MCF 10A (cell line): ENCODE data around the gene BUB1B. TPM values are rescaled to one million over a fixed set of nuclear protein-coding genes. Genes with fewer than 3 reads are reported as not detected.

ENCODE experiments used
- BruUV-seq: library from RNA; stranded (reverse); fragments of 400-500 nt; replicated peaks from 2 replicates; lab custom pipeline; 2021; lab: Mats Ljungman, UMichigan
- CTCF ChIA-PET: fragments of 300-600 bp; sonication (Branson Sonifier 250); formaldehyde crosslinking; extraction: SDS; loops from one replicate; lab custom pipeline; 2021; ENCODE audit warnings: antibody characterized with exemption, inconsistent platforms; lab: Yijun Ruan, JAX
- POLR2A ChIA-PET: fragments of 300-600, 350-650 bp; sonication (Branson Sonifier 250); formaldehyde crosslinking; extraction: SDS; loops from one replicate; lab custom pipeline; 2020; ENCODE audit warnings: antibody characterized with exemption, inconsistent platforms; lab: Yijun Ruan, JAX
- DNase-seq: peaks from one replicate; pipeline ENCODE4 v3.0.0-alpha.2; 2018; ENCODE audit not compliant: unreplicated experiment
- H3K27ac Mint-ChIP-seq: one replicate; pipeline ENCODE4 v1.8.0; 2022; ENCODE audit warnings: mild to moderate bottlenecking, low read depth, mixed read lengths; ENCODE audit not compliant: unreplicated experiment
- H3K27me3 Mint-ChIP-seq: one replicate; pipeline ENCODE4 v1.8.0; 2022; ENCODE audit warnings: mixed read lengths; ENCODE audit not compliant: insufficient read depth, unreplicated experiment
- H3K36me3 Mint-ChIP-seq: one replicate; pipeline ENCODE4 v1.8.0; 2022; ENCODE audit warnings: mild to moderate bottlenecking, moderate library complexity, mixed read lengths; ENCODE audit not compliant: insufficient read depth, unreplicated experiment
- H3K4me1 Mint-ChIP-seq: one replicate; pipeline ENCODE4 v1.8.0; 2022; ENCODE audit warnings: mixed read lengths; ENCODE audit not compliant: insufficient read depth, unreplicated experiment
- H3K4me3 Mint-ChIP-seq: one replicate; pipeline ENCODE4 v1.8.0; 2022; ENCODE audit warnings: mild to moderate bottlenecking, moderate library complexity, mixed read lengths; ENCODE audit not compliant: unreplicated experiment
- H3K9me3 Mint-ChIP-seq: one replicate; pipeline ENCODE4 v1.8.0; 2022; ENCODE audit warnings: mixed read lengths; ENCODE audit not compliant: unreplicated experiment
- intact Hi-C: fragments of 100-400 bp; cut with micrococcal nuclease; formaldehyde crosslinking; loops from 2 replicates; pipeline ENCODE4 v1.14.1; 2022
- total RNA-seq: library from RNA; stranded (reverse); gene quantifications from 2 replicates; pipeline ENCODE4 v1.2.3, GENCODE V29; 2022
- TF ChIP-seq, protein P1 (sequence below): fragments of 200-600 bp; IDR thresholded peaks from one replicate; pipeline ENCODE4 v1.8.0; 2022; ENCODE audit warnings: antibody characterized with exemption, mild to moderate bottlenecking; ENCODE audit not compliant: unreplicated experiment

BUB1B gene
- total RNA-seq, 1 experiment from 2014 or later, result 30.9 TPM

DNA sequence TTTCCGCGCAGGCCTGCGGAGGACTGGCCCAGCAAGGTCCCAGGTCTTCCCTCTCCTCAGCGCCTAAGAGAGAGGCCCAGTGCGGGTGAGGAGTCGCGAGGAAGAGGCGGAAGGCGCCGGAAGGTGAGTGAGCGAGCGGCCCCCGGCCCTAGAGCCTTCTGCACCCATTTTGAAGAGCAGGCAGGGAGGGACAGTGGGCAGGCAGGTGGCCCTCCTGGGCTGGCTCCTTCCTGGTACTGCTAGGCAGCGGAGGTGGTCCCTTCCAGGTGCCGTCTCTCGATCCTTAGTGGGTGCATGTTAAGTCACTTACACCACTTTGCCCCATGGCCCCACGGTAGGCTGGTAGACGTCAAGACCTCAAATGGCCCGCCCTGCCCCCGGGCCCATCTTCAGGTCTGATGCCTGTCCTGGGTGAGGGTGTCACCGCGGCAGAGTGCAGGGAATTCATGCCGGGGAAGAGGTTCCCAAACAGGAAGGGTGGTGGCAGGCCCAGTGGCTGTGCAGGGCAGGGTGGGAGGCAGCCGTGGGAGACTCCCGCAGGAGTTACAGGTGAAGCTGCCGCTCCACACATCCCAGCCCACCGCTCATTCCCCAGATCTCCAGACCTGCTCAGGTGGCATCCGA, 92.4 kb downstream of the BUB1B start:
- Mint-ChIP-seq H3K9me3 (no peaks in the 10 kb centered on the region), H3K27me3 (no peaks in the 10 kb centered on the region), H3K36me3 (peaks cover 28% of the 10 kb centered on the region), H3K4me3 (no peak overlapping the region), H3K27ac (no peak overlapping the region), H3K4me1 (peaks cover 12% of the 10 kb centered on the region)
- DNase-seq, result no peak
- ChIA-PET POLR2A (no interaction called here), CTCF (interaction anchor here (2.9 kb wide), 1 partner anchor 21 kb away, joined by 20 read pairs; no protein-coding TSS in a partner anchor)
- TF ChIP-seq, protein P1, sequence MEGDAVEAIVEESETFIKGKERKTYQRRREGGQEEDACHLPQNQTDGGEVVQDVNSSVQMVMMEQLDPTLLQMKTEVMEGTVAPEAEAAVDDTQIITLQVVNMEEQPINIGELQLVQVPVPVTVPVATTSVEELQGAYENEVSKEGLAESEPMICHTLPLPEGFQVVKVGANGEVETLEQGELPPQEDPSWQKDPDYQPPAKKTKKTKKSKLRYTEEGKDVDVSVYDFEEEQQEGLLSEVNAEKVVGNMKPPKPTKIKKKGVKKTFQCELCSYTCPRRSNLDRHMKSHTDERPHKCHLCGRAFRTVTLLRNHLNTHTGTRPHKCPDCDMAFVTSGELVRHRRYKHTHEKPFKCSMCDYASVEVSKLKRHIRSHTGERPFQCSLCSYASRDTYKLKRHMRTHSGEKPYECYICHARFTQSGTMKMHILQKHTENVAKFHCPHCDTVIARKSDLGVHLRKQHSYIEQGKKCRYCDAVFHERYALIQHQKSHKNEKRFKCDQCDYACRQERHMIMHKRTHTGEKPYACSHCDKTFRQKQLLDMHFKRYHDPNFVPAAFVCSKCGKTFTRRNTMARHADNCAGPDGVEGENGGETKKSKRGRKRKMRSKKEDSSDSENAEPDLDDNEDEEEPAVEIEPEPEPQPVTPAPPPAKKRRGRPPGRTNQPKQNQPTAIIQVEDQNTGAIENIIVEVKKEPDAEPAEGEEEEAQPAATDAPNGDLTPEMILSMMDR, result no peak
- no TSS peak for BruUV-seq
- intact Hi-C loops, result no loop called here

DNA sequence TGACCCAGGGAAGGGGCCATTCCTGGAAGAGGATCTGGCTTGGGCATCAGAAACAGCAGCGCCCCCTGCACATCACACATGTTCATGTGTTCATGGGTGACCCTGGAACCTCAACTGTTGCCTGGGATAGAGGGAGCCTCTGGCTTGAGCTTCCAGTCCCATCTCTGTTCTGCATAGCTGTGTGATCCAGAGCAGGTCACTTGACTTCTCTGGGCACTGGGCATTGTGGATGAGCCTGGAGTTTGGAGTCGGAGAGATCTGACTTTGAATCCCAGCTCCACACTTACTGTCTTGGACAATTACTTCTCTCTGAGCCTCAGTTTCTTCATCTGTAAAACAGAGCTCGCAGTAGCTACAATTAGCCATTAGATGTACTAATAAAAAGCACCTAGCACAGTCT, 93.6 kb downstream of the BUB1B start:
- no peak for DNase-seq
- ChIA-PET CTCF (interaction anchor here (0.7 to 4.2 kb wide), 4 partner anchors 10 to 150 kb away, joined by 3 to 32 read pairs (median 14); no protein-coding TSS in a partner anchor), POLR2A (interaction anchor here (1.0 kb wide), 1 partner anchor 19 kb away, joined by 3 read pairs; no protein-coding TSS in a partner anchor)
- peaks cover 35% of the 10 kb centered on the region for H3K36me3 Mint-ChIP-seq
- TF ChIP-seq, protein P1, result no peak
- H3K9me3 Mint-ChIP-seq, result no peaks in the 10 kb centered on the region
- intact Hi-C loops, result no loop called here
- H3K4me3 Mint-ChIP-seq, result no peak overlapping the region
- peaks cover 8% of the 10 kb centered on the region for H3K4me1 Mint-ChIP-seq
- no peak overlapping the region for H3K27ac Mint-ChIP-seq
- no peaks in the 10 kb centered on the region for H3K27me3 Mint-ChIP-seq
- no TSS peak for BruUV-seq

GRCh38 chr15:40255033-40255432, 94.2 kb downstream of the BUB1B start:
- Mint-ChIP-seq H3K4me3 (no peak overlapping the region), H3K4me1 (peaks cover 2% of the 10 kb centered on the region), H3K9me3 (no peaks in the 10 kb centered on the region), H3K36me3 (peaks cover 37% of the 10 kb centered on the region), H3K27ac (no peak overlapping the region), H3K27me3 (no peaks in the 10 kb centered on the region)
- CTCF ChIA-PET, result interaction anchor here (0.7 to 4.2 kb wide), 4 partner anchors 9 to 151 kb away, joined by 3 to 32 read pairs (median 14); no protein-coding TSS in a partner anchor
- POLR2A ChIA-PET, result interaction anchor here (0.6 to 1.0 kb wide), 2 partner anchors 19 to 1401 kb away, joined by 3 read pairs; no protein-coding TSS in a partner anchor
- no TSS peak for BruUV-seq
- intact Hi-C loops, result no loop called here
- no peak for DNase-seq
- TF ChIP-seq, protein P1, result no peak

DNA sequence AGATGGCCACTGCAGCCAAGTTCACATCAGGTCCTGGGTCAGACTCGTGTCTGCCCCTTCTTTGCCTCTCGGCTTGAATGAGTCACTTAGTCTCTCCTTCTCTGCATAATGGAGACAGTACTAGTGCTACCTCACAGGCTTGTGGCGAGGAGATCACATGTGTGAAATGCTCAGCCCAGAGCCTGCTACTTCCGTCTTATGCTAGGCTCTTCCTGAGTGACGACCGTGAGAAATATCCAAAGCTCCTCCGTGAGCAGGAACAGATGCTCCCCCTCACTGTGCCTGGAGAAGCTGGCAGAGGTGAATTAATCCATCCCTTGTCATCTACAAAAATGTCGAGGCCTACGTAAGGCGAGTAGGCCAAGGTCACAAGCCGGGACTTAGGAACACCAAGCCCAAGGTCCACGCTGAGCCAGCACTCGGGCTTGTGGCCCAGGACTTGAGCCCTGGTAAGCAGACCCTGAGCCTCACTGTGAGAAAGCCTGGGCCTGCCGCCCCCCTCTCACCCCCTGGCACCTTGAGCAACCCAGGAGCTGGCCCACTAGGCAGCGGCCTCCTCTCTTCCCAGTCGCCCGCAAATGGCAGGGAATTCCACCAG, 95.9 kb downstream of the BUB1B start:
- Mint-ChIP-seq H3K4me3 (no peak overlapping the region), H3K36me3 (peaks cover 32% of the 10 kb centered on the region), H3K9me3 (no peaks in the 10 kb centered on the region), H3K27ac (no peak overlapping the region), H3K27me3 (no peaks in the 10 kb centered on the region), H3K4me1 (no peaks in the 10 kb centered on the region)
- ChIA-PET POLR2A (interaction anchor here (0.9 kb wide), 1 partner anchor 16 kb away, joined by 3 read pairs; no protein-coding TSS in a partner anchor), CTCF (interaction anchor here (1.1 to 4.2 kb wide), 5 partner anchors 15 to 39 kb away, joined by 3 to 32 read pairs (median 14); no protein-coding TSS in a partner anchor)
- no peak for DNase-seq
- TF ChIP-seq, protein P1, result no peak
- no TSS peak for BruUV-seq
- intact Hi-C loops, result no loop called here
